ENCODE measurements around the gene USE1.

Gene USE1

DNA sequence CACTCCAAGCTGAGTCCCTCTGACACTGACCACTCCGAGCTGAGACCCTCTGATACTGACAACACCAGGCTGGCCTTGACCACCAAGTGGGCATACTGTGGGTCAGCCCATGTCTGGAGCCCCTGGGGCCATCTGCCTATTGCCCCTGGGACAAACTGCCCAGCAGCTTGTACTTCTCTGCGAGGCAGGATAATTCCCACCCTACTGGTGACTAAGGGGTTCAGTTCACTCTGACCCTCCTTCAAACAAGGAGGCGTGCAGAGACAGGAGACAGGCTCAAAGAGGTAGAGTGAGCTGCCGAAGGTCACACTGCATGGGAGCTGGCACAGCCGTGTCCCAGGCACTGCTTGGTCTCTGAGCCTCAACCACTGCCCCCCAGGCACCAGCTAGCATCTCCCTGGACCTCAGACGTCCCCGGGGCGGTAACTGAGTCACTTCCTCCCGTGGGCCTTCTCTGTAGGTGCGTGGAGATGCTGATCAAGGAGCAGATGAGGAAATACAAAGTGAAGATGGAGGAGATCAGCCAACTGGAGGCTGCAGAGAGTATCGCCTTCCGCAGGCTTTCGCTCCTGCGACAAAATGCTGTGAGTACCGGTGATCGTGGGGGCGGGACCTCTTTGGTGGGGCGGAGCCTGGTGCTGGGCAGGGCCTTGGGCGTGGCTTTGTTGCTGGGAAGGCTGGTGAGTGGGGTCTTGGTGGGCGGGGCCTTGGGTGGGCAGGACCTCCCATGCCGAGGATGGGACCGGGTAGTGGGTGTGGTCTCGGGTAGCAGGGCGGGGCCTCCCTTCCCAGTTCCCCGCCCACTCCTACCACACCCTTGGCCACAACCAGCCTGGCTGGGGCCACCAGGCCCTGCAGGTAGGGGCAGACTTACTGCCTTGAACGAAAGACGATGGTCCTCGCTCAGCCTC, 5.8 kb upstream of the USE1 start:
- no peaks in the 10 kb centered on the region for H4K20me1 ChIP-seq (ENCODE audit: insufficient read depth, low read length, poor library complexity, severe bottlenecking)
- no peak overlapping the region for H3K9ac ChIP-seq (ENCODE audit: low read depth, low read length, poor library complexity, severe bottlenecking)
- peaks cover 2% of the 10 kb centered on the region for H3K4me1 ChIP-seq (ENCODE audit: insufficient read depth, low read length, poor library complexity, severe bottlenecking)
- H3K4me3 ChIP-seq (ENCODE audit: low read length, poor library complexity, severe bottlenecking) = no peak overlapping the region
- TF ChIP-seq EZH2phosphoT487 (IDR thresholded peaks at IDR 0.05; ENCODE audit: borderline replicate concordance) = no peak
- TF ChIP-seq, protein P1, sequence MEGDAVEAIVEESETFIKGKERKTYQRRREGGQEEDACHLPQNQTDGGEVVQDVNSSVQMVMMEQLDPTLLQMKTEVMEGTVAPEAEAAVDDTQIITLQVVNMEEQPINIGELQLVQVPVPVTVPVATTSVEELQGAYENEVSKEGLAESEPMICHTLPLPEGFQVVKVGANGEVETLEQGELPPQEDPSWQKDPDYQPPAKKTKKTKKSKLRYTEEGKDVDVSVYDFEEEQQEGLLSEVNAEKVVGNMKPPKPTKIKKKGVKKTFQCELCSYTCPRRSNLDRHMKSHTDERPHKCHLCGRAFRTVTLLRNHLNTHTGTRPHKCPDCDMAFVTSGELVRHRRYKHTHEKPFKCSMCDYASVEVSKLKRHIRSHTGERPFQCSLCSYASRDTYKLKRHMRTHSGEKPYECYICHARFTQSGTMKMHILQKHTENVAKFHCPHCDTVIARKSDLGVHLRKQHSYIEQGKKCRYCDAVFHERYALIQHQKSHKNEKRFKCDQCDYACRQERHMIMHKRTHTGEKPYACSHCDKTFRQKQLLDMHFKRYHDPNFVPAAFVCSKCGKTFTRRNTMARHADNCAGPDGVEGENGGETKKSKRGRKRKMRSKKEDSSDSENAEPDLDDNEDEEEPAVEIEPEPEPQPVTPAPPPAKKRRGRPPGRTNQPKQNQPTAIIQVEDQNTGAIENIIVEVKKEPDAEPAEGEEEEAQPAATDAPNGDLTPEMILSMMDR (conservative IDR thresholded peaks at IDR 0.05; ENCODE audit: low read length) = no peak
- no peaks in the 10 kb centered on the region for H3F3A ChIP-seq (ENCODE audit: low read depth)
- peaks cover 34% of the 10 kb centered on the region; the same call in 1 of the 2 replicates for H3K36me3 ChIP-seq (ENCODE audit: insufficient read depth, low read length)
- H3K9me2 ChIP-seq (replicated peaks; ENCODE audit: low read depth, low read length) = no peaks in the 10 kb centered on the region
- no peak overlapping the region for H3K4me2 ChIP-seq (ENCODE audit: low read depth, low read length, poor library complexity, severe bottlenecking)
- H3K9me3 ChIP-seq (ENCODE audit: insufficient read depth, low read depth, low read length) = no peaks in the 10 kb centered on the region
- no peak overlapping the region for H2AFZ ChIP-seq (ENCODE audit: low read length)
- H3K79me2 ChIP-seq (ENCODE audit: insufficient read depth, low read length) = no peaks in the 10 kb centered on the region
- no peaks in the 10 kb centered on the region for H3K27me3 ChIP-seq (ENCODE audit: insufficient read depth, low read length, poor library complexity, severe bottlenecking)

DNA sequence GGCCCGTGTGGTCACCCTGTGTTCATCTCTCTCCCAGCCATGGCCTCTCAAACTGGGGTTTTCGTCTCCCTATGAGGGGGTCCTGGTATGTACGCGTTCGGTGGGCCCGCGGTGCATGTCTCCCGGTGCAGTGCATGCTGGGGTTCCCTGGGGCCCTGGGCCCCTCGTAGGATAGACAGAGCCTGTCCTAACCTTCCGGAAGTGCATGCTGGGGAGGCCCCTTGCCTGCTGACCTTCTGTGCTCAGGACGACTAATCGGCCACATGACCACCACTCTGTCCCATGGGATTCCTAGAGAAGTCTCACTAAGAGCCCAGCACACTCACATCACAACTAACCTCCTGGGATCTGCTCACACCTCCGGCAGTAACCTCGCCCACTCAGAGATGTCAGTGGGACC, 4.9 kb upstream of the USE1 start:
- no peaks in the 10 kb centered on the region for H4K20me1 ChIP-seq (ENCODE audit: insufficient read depth, low read length, poor library complexity, severe bottlenecking)
- H3K4me2 ChIP-seq (ENCODE audit: low read depth, low read length, poor library complexity, severe bottlenecking) = no peak overlapping the region
- H3K4me1 ChIP-seq (ENCODE audit: insufficient read depth, low read length, poor library complexity, severe bottlenecking) = peaks cover 7% of the 10 kb centered on the region
- H3K4me3 ChIP-seq (ENCODE audit: low read length, poor library complexity, severe bottlenecking) = no peak overlapping the region
- H3K9me2 ChIP-seq (replicated peaks; ENCODE audit: low read depth, low read length) = no peaks in the 10 kb centered on the region
- H3K9me3 ChIP-seq (ENCODE audit: insufficient read depth, low read depth, low read length) = no peaks in the 10 kb centered on the region
- H3K79me2 ChIP-seq (ENCODE audit: insufficient read depth, low read length) = no peaks in the 10 kb centered on the region
- no peaks in the 10 kb centered on the region for H3K27me3 ChIP-seq (ENCODE audit: insufficient read depth, low read length, poor library complexity, severe bottlenecking)
- peaks cover 33% of the 10 kb centered on the region; the same call in 1 of the 2 replicates for H3K36me3 ChIP-seq (ENCODE audit: insufficient read depth, low read length)
- H3K9ac ChIP-seq (ENCODE audit: low read depth, low read length, poor library complexity, severe bottlenecking) = no peak overlapping the region
- H2AFZ ChIP-seq (ENCODE audit: low read length) = no peak overlapping the region
- H3F3A ChIP-seq (ENCODE audit: low read depth) = no peaks in the 10 kb centered on the region
- TF ChIP-seq, protein P1 (conservative IDR thresholded peaks at IDR 0.05; ENCODE audit: low read length) = no peak
- no peak for TF ChIP-seq EZH2phosphoT487 (IDR thresholded peaks at IDR 0.05; ENCODE audit: borderline replicate concordance)

DNA sequence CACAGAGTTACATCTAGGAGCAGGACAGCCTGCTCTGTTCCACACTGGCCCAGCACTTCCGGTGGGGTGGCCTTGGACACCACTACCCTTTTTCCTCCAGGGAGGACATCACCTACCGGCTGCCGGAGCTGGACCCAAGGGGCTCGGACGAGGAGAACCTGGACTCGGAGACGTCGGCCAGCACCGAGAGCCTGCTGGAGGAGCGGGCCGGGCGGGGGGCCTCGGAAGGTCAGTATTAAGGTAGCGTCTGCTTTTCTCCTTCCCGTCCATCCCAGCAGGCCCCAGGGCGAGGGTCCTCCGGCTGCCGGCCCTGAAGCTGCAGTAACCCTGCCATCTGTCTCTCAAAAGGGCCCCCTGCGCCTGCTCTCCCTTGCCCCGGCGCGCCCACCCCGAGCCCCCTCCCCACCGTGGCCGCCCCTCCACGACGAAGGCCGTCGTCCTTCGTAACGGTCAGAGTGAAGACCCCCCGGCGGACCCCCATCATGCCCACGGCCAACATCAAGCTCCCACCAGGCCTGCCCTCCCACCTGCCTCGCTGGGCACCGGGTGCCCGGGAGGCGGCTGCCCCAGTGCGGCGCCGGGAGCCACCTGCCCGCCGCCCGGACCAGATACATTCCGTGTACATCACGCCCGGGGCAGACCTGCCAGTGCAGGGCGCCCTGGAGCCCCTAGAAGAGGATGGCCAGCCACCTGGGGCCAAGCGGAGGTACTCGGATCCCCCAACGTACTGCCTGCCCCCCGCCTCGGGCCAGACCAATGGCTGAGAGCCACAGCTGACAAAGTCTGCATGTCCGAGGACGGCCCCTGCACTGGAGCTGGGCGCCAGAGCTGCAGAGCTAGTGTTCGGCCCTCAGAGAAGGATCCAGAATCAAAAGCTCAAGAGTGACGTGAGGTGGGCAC, 3.4 kb upstream of the USE1 start:
- peaks cover 9% of the 10 kb centered on the region; the same call in 1 of the 2 replicates for H3K79me2 ChIP-seq (ENCODE audit: insufficient read depth, low read length)
- no peak overlapping the region for H2AFZ ChIP-seq (ENCODE audit: low read length)
- H4K20me1 ChIP-seq (ENCODE audit: insufficient read depth, low read length, poor library complexity, severe bottlenecking) = no peaks in the 10 kb centered on the region
- H3K4me2 ChIP-seq (ENCODE audit: low read depth, low read length, poor library complexity, severe bottlenecking) = no peak overlapping the region
- H3K27me3 ChIP-seq (ENCODE audit: insufficient read depth, low read length, poor library complexity, severe bottlenecking) = no peaks in the 10 kb centered on the region
- H3K9ac ChIP-seq (ENCODE audit: low read depth, low read length, poor library complexity, severe bottlenecking) = no peak overlapping the region
- no peaks in the 10 kb centered on the region for H3K9me3 ChIP-seq (ENCODE audit: insufficient read depth, low read depth, low read length)
- TF ChIP-seq, protein P1 (conservative IDR thresholded peaks at IDR 0.05; ENCODE audit: low read length) = no peak
- TF ChIP-seq EZH2phosphoT487 (IDR thresholded peaks at IDR 0.05; ENCODE audit: borderline replicate concordance) = no peak
- no peaks in the 10 kb centered on the region for H3F3A ChIP-seq (ENCODE audit: low read depth)
- H3K36me3 ChIP-seq (ENCODE audit: insufficient read depth, low read length) = peaks cover 26% of the 10 kb centered on the region; the same call in 1 of the 2 replicates
- H3K4me3 ChIP-seq (ENCODE audit: low read length, poor library complexity, severe bottlenecking) = no peak overlapping the region
- no peaks in the 10 kb centered on the region for H3K9me2 ChIP-seq (replicated peaks; ENCODE audit: low read depth, low read length)
- H3K4me1 ChIP-seq (ENCODE audit: insufficient read depth, low read length, poor library complexity, severe bottlenecking) = peaks cover 16% of the 10 kb centered on the region
